ENCODE results near the gene RAB36. TPM values are rescaled to one million over a fixed set of nuclear protein-coding genes. Genes with fewer than 3 reads are reported as not detected.
A peak's percentile ranks its signal among the peaks of the same experiment; 100 is the strongest.

Gene RAB36
- total and polyA plus RNA-seq, 9 of the 15 experiments (the other 6 are each of a cell fraction or from before 2014, with no cell fraction given): 0.04 to 0.50 (median 0.08) TPM; not detected in 3

DNA sequence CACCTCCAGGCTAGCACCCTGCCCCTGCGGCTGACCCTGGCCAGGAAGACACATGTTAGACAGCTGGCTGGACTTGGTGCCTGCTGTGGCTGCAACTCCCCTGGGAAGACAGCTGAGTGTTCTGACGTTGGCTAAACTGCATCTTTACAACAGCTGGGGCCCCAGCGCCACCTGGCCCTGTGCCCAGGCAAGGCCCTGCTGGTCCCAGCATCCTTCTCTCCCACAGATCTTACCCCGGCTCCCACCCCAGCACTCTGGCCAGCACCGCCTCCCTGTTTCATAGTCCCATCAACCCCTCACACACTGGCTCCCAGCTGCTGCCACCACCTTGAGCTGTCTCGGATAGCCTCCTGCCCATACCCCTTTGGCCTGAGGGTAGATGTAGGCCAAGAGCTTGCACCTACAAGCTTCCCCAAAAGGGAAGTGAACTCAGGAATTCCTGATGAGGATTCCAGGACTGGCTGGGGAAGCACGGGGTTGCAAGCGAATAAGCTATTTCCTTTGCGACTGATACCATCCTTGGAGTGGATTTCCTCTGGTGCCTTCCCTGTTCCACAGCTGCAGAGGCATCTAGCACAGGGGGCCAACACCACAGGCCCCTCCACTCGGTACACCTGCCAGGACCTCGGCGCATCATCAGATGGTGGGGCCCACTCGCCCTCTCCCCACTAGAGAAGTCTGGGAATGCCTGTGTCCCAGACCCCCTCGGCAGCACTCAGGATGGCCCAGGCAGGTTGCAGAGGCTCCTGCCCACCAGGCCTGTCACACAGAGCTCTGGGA lies 32.0 kb upstream of the RAB36 start (continued):
- TF ChIP-seq, protein P1, sequence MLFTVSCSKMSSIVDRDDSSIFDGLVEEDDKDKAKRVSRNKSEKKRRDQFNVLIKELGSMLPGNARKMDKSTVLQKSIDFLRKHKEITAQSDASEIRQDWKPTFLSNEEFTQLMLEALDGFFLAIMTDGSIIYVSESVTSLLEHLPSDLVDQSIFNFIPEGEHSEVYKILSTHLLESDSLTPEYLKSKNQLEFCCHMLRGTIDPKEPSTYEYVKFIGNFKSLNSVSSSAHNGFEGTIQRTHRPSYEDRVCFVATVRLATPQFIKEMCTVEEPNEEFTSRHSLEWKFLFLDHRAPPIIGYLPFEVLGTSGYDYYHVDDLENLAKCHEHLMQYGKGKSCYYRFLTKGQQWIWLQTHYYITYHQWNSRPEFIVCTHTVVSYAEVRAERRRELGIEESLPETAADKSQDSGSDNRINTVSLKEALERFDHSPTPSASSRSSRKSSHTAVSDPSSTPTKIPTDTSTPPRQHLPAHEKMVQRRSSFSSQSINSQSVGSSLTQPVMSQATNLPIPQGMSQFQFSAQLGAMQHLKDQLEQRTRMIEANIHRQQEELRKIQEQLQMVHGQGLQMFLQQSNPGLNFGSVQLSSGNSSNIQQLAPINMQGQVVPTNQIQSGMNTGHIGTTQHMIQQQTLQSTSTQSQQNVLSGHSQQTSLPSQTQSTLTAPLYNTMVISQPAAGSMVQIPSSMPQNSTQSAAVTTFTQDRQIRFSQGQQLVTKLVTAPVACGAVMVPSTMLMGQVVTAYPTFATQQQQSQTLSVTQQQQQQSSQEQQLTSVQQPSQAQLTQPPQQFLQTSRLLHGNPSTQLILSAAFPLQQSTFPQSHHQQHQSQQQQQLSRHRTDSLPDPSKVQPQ (CRISPR knock-in tag; IDR thresholded peaks at IDR 0.05; ENCODE audit: borderline replicate concordance): no peak
- TF ChIP-seq, protein P2, sequence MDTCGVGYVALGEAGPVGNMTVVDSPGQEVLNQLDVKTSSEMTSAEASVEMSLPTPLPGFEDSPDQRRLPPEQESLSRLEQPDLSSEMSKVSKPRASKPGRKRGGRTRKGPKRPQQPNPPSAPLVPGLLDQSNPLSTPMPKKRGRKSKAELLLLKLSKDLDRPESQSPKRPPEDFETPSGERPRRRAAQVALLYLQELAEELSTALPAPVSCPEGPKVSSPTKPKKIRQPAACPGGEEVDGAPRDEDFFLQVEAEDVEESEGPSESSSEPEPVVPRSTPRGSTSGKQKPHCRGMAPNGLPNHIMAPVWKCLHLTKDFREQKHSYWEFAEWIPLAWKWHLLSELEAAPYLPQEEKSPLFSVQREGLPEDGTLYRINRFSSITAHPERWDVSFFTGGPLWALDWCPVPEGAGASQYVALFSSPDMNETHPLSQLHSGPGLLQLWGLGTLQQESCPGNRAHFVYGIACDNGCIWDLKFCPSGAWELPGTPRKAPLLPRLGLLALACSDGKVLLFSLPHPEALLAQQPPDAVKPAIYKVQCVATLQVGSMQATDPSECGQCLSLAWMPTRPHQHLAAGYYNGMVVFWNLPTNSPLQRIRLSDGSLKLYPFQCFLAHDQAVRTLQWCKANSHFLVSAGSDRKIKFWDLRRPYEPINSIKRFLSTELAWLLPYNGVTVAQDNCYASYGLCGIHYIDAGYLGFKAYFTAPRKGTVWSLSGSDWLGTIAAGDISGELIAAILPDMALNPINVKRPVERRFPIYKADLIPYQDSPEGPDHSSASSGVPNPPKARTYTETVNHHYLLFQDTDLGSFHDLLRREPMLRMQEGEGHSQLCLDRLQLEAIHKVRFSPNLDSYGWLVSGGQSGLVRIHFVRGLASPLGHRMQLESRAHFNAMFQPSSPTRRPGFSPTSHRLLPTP (IDR thresholded peaks at IDR 0.05; ENCODE audit: borderline replicate concordance, extremely low read depth, insufficient read length): no peak
- TF ChIP-seq ZNF79 (CRISPR knock-in tag; IDR thresholded peaks at IDR 0.05; ENCODE audit: low read depth) (no peak), RBM15 (IDR thresholded peaks at IDR 0.05; ENCODE audit: insufficient read depth, low read length) (no peak), KDM2B (CRISPR knock-in tag; IDR thresholded peaks at IDR 0.05) (0 out of 2 replicates have a peak, but pooled peaks have one; percentile 1), MCM5 (IDR thresholded peaks at IDR 0.05; ENCODE audit: low read depth) (peak; percentile 8; the same call in 1 of the 2 replicates), SUPT5H (IDR thresholded peaks at IDR 0.05) (no peak), MCM7 (IDR thresholded peaks at IDR 0.05) (peak in 1 of 2 experiments; percentile 12; a peak in 1 of 4 replicates), TBP (optimal IDR thresholded peaks at IDR 0.05; ENCODE audit: low read depth, low read length) (peak; percentile 29), SRSF1 (IDR thresholded peaks at IDR 0.05; ENCODE audit: low read depth, low read length) (no peak), ZNF584 (CRISPR knock-in tag; IDR thresholded peaks at IDR 0.05; ENCODE audit: low read depth) (no peak), NBN (IDR thresholded peaks at IDR 0.05; ENCODE audit: low read depth) (no peak), ZFP30 (CRISPR knock-in tag; IDR thresholded peaks at IDR 0.05; ENCODE audit: borderline replicate concordance) (no peak), ZNF444 (CRISPR knock-in tag; IDR thresholded peaks at IDR 0.05) (no peak), MBD2 (IDR thresholded peaks at IDR 0.05; ENCODE audit: borderline replicate concordance, low read depth) (no peak), ATF1 (CRISPR knock-in tag; IDR thresholded peaks at IDR 0.05) (no peak), ATF1 (tag; IDR thresholded peaks at IDR 0.05) (no peak), HDAC1 (IDR thresholded peaks at IDR 0.05) (no peak), ZNF197 (CRISPR knock-in tag; IDR thresholded peaks at IDR 0.05; ENCODE audit: low read depth) (no peak)
- TF ChIP-seq, protein P3, sequence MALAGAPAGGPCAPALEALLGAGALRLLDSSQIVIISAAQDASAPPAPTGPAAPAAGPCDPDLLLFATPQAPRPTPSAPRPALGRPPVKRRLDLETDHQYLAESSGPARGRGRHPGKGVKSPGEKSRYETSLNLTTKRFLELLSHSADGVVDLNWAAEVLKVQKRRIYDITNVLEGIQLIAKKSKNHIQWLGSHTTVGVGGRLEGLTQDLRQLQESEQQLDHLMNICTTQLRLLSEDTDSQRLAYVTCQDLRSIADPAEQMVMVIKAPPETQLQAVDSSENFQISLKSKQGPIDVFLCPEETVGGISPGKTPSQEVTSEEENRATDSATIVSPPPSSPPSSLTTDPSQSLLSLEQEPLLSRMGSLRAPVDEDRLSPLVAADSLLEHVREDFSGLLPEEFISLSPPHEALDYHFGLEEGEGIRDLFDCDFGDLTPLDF (CRISPR knock-in tag; IDR thresholded peaks at IDR 0.05): 0 out of 2 replicates have a peak, but pooled peaks have one; percentile 3
- TF ChIP-seq, protein P4, sequence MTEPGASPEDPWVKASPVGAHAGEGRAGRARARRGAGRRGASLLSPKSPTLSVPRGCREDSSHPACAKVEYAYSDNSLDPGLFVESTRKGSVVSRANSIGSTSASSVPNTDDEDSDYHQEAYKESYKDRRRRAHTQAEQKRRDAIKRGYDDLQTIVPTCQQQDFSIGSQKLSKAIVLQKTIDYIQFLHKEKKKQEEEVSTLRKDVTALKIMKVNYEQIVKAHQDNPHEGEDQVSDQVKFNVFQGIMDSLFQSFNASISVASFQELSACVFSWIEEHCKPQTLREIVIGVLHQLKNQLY (CRISPR knock-in tag; conservative IDR thresholded peaks at IDR 0.05): 0 out of 4 replicates have a peak, but pooled peaks of 1 of the 2 experiments have one; percentile 16

All from K562 (cell line).